GM18867 (cell line): ENCODE results near the gene GGTLC2.

Experiments
- ATAC-seq: cut with Tn5 transposase; IDR thresholded peaks from one replicate; pipeline ENCODE4 v1.9.1; 2021; ENCODE audit warnings: mild to moderate bottlenecking, moderate library complexity; ENCODE audit not compliant: unreplicated experiment

Gene GGTLC2

GRCh38 chr22:22689621-22690345 lies 45.4 kb downstream of the GGTLC2 start:
- ATAC-seq = no peak

- ATAC-seq = no peak
These were observed 46.6 kb downstream of the GGTLC2 start for GRCh38 chr22:22691055-22691454.

DNA sequence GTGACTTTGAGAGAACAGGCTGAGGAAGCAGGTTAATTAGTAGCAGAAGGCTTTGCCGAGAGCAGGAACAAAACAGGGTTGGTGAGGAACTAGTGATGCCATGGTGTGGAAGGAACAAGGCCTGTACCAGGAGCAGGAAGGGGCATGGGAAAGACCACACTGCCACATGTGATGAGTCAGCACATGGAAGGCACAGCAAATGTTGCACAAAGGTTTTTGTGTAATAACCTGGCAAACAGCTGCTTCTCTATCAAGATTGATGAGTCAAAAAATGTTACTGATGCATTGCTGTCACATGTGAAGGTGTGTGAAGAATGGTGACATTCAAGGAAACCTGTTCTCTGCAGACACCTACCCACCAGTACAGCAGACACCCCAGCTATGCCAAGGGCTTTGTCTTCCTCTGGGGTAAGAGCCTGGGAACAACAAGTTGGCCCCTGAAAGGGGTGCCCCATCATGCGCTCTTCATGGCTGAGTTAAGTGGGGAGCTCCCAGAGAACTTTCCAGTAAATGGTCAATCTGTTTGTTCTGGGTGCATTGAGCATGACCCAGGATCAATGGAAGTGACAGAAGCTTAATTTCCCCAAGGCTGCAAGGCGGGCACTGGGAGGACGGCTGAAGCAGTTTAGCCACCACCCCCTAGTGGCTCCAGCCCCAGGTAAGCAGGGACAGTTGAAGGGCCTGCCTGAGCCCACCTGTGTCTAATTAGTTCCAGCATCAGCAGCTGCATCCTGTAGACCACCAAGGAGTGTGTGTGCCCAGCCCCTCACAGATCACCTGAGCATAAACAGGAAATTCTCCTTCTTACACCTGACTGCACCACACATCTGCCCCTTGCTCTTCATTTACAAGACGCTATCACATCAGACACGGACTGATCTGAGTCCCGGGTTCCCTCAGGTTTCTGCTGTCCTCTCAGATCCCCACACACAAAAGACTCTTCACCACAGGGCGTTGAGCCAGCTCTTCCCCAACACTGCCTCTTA lies 47.6 kb downstream of the GGTLC2 start:
- ATAC-seq = no peak

DNA sequence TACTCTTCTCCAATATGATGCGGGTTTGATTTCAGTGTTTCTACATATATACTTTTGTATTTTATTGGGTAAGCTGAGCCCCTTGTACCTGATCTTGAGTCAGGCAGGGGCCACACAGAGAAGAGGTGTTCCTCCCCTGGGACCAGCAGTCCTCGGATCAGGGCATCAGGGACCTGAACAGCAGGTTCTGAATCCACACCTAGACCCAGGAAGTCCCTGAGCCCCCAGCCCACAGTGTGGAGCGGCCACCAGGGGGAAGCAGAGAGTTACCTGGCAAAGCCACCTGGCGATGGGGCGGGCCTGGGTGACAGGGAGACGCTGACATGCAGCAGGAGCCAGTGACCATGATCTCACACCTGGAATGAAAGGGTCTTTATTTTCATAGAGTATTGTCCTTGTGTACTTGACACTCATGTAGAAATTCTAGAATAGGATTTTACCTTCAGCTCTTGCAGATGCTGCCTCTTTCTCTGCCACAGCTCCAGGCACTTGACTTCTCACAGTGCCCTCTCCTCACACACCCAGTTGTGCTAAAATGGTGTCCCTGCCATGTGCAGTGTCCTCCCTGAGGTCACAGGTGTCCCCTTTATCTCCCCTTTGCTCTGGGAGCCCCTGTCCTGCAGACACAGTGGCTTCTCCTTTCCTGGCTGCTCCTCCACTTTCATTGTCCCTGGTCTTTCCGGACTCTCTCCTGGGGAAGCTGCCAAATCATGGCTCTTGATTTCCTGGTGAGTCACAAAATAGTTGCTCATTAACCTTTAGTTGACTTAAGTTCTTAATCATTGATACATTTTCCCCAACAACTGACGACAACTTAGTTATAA lies 48.5 kb downstream of the GGTLC2 start:
- ATAC-seq = no peak

- no peak for ATAC-seq
These were observed 49.1 kb downstream of the GGTLC2 start for GRCh38 chr22:22693531-22693884.

DNA sequence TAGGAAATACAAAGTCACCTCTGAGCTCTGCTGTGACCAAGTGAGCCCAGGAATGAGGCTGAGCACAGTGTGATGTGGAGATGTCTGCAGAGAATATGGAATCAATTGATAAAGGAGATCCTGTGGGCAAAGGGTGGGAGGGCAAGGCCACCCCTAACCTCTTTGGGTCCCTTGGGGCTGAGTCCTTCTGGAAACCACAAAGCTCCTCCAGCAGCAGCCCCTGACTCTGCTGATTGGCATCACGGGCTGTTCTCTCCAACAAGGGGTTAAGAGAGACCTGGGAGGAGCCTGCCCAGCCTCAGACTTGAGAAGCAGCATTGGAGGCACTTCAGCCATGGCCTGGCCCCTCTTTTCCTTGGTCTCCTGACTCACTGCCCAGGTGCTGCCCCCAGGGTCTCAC lies 49.7 kb downstream of the GGTLC2 start:
- no peak for ATAC-seq

DNA sequence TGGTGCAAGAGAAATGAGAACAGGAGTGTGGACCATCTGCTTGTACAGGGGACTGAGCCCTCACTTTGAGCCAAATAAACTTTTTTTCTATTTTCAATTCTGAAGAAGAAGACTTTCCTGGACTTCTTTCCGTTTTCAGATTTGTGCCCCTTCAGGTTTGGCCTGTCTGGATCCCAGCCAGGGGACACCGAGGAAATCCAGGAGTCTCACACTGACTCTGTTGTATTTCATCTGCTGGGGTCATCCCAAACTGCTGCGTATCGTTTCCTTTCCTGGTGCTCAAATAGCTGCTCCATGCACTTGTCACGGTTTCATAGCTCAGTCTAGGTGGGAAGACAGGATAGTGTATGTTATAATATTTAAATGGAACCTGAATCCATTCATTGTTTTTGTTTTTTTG lies 51.7 kb downstream of the GGTLC2 start:
- no peak for ATAC-seq
